ENCODE data around the gene AXIN1. TPM values are rescaled to one million over a fixed set of nuclear protein-coding genes. Genes with fewer than 3 reads are reported as not detected.

Gene AXIN1
- total and polyA plus RNA-seq, 2 donors (not counting 3 experiments of a cell fraction or from before 2014, with no cell fraction given) = 8.3 to 21.9 TPM

GRCh38 chr16:293043-293775 is 59.3 kb downstream of the AXIN1 start:
- BruUV-seq (replicated peaks) = no TSS peak
- H3K4me3 ChIP-seq (replicated peaks in 1 of 3; ENCODE audit: insufficient read depth in 1 of 3, low read depth in 1 of 3, low read length in 3 of 3) = no peak overlapping the region
- H4K20me1 ChIP-seq (replicated peaks; ENCODE audit: control insufficient read depth, extremely low read depth, insufficient read depth, low read length) = no peaks in the 10 kb centered on the region
- H3K9ac ChIP-seq (replicated peaks; ENCODE audit: extremely low read depth, insufficient read depth, low read length) = no peak overlapping the region
- FAIRE-seq = no peak
- no peaks in the 10 kb centered on the region for H3K9me3 ChIP-seq (replicated peaks; ENCODE audit: control insufficient read depth, insufficient read depth, low read length)
- no peaks in the 10 kb centered on the region for H3K27me3 ChIP-seq (ENCODE audit: control insufficient read depth in 2 of 2, insufficient read depth in 2 of 2, low read length in 2 of 2)
- ChIA-PET CTCF (interaction anchor here (1.2 kb wide), 1 partner anchor 186 kb away, joined by 3 read pairs; no protein-coding TSS in a partner anchor), POLR2A (no interaction called here)
- TF ChIP-seq FOS (IDR thresholded peaks at IDR 0.05; ENCODE audit: borderline replicate concordance, insufficient read depth, low read length) = no peak
- TF ChIP-seq, protein P1, sequence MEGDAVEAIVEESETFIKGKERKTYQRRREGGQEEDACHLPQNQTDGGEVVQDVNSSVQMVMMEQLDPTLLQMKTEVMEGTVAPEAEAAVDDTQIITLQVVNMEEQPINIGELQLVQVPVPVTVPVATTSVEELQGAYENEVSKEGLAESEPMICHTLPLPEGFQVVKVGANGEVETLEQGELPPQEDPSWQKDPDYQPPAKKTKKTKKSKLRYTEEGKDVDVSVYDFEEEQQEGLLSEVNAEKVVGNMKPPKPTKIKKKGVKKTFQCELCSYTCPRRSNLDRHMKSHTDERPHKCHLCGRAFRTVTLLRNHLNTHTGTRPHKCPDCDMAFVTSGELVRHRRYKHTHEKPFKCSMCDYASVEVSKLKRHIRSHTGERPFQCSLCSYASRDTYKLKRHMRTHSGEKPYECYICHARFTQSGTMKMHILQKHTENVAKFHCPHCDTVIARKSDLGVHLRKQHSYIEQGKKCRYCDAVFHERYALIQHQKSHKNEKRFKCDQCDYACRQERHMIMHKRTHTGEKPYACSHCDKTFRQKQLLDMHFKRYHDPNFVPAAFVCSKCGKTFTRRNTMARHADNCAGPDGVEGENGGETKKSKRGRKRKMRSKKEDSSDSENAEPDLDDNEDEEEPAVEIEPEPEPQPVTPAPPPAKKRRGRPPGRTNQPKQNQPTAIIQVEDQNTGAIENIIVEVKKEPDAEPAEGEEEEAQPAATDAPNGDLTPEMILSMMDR (IDR thresholded peaks at IDR 0.05; ENCODE audit: extremely low read depth in 1 of 2, insufficient read depth in 1 of 2, low read depth in 1 of 2, low read length in 2 of 2) = no peak
- no peak for TF ChIP-seq POLR2A (IDR thresholded peaks at IDR 0.05; ENCODE audit: low read depth, low read length)
- TF ChIP-seq MYC (IDR thresholded peaks at IDR 0.05; ENCODE audit: low read depth, low read length) = no peak
- TF ChIP-seq JUN (IDR thresholded peaks at IDR 0.05; ENCODE audit: borderline replicate concordance, insufficient read depth, insufficient read length, low read depth) = no peak
- no peak for TF ChIP-seq GATA2 (IDR thresholded peaks at IDR 0.05; ENCODE audit: insufficient read depth, insufficient read length, low read depth, low read length)
- TF ChIP-seq EZH2 (IDR thresholded peaks at IDR 0.05; ENCODE audit: borderline replicate concordance, low read depth, low read length, severe bottlenecking) = no peak
- TF ChIP-seq POLR2AphosphoS5 (IDR thresholded peaks at IDR 0.05; ENCODE audit: insufficient read depth, low read depth, low read length) = no peak
- TF ChIP-seq, protein P2, sequence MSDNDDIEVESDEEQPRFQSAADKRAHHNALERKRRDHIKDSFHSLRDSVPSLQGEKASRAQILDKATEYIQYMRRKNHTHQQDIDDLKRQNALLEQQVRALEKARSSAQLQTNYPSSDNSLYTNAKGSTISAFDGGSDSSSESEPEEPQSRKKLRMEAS (IDR thresholded peaks at IDR 0.05; ENCODE audit: insufficient read depth, insufficient read length) = no peak
- no peaks in the 10 kb centered on the region for H3K4me1 ChIP-seq (ENCODE audit: control insufficient read depth, extremely low read depth, insufficient read depth, low read length)
- H3K79me2 ChIP-seq (ENCODE audit: control insufficient read depth, insufficient read depth, low read length) = no peaks in the 10 kb centered on the region
- no peak overlapping the region for H2AFZ ChIP-seq (ENCODE audit: low read depth, low read length)
- no peaks in the 10 kb centered on the region for H3K9me1 ChIP-seq (replicated peaks; ENCODE audit: control insufficient read depth, extremely low read depth, insufficient read depth, low read length)
- H3K27ac ChIP-seq (ENCODE audit: insufficient read depth, low read depth, low read length) = no peak overlapping the region
- intact Hi-C loops (cut with micrococcal nuclease) (no loop called here), dilution Hi-C loops (cut with MboI; ENCODE audit: extremely low pct_ligation_motif_present, low sequenced_read_pairs) (no loop called here)
- no peak overlapping the region for H3K4me2 ChIP-seq (ENCODE audit: insufficient read depth, low read length)
- no peak for DNase-seq (ENCODE audit: low read depth, low spot score)
- H3K36me3 ChIP-seq (ENCODE audit: control insufficient read depth in 2 of 2, extremely low read depth in 1 of 2, insufficient read depth in 2 of 2, low read length in 2 of 2) = peaks cover 0 to 31% of the 10 kb centered on the region in 2 experiments

Measured in endothelial cell of umbilical vein (primary cell).